GM23248 (cell line): ENCODE measurements around the gene IPO4. TPM values are rescaled to one million over a fixed set of nuclear protein-coding genes. Genes with fewer than 3 reads are reported as not detected.

ENCODE experiments used
- DNase-seq: peaks from one replicate; pipeline ENCODE4 v3.0.0-alpha.2; 2015
- H2AFZ ChIP-seq: fragments of 200-600 bp; sonication (generic); 2 replicates; pipeline ENCODE4 v1.6.1; 2016; ENCODE audit warnings: antibody characterized with exemption
- H3F3A ChIP-seq: fragments of 200-600 bp; sonication (generic); 2 replicates; pipeline ENCODE4 v1.6.1; 2016; ENCODE audit warnings: mild to moderate bottlenecking, antibody characterized with exemption, mixed run types; ENCODE audit not compliant: insufficient read depth
- H3K27ac ChIP-seq: fragments of 200-600 bp; sonication (generic); 2 replicates; pipeline ENCODE4 v1.5.1; 2016; ENCODE audit warnings: mild to moderate bottlenecking
- H3K27me3 ChIP-seq: fragments of 200-600 bp; sonication (generic); replicated peaks from 2 replicates; pipeline ENCODE4 v1.6.1; 2016; ENCODE audit warnings: mild to moderate bottlenecking; ENCODE audit not compliant: insufficient read depth
- H3K36me3 ChIP-seq: fragments of 200-600 bp; sonication (generic); 2 replicates; pipeline ENCODE4 v1.6.1; 2016; ENCODE audit warnings: low read depth, mild to moderate bottlenecking
- H3K4me1 ChIP-seq: fragments of 200-600 bp; sonication (generic); 2 replicates; pipeline ENCODE4 v1.6.1; 2016; ENCODE audit warnings: mild to moderate bottlenecking; ENCODE audit not compliant: insufficient read depth
- H3K4me2 ChIP-seq: fragments of 200-600 bp; sonication (generic); one replicate; pipeline ENCODE4 v1.6.1; 2016; ENCODE audit warnings: mild to moderate bottlenecking; ENCODE audit not compliant: unreplicated experiment
- H3K4me3 ChIP-seq: fragments of 200-600 bp; sonication (generic); 2 replicates; pipeline ENCODE4 v1.5.1; 2016; ENCODE audit warnings: mild to moderate bottlenecking
- H3K79me2 ChIP-seq: fragments of 200-600 bp; sonication (generic); 2 replicates; pipeline ENCODE4 v1.6.1; 2016; ENCODE audit warnings: mild to moderate bottlenecking; ENCODE audit not compliant: insufficient read depth
- H3K9ac ChIP-seq: fragments of 200-600 bp; sonication (generic); 2 replicates; pipeline ENCODE4 v1.6.1; 2016; ENCODE audit warnings: mild to moderate bottlenecking
- H3K9me2 ChIP-seq: fragments of 200-600 bp; sonication (generic); 2 replicates; pipeline ENCODE4 v1.6.1; 2016; ENCODE audit warnings: mixed run types, mild to moderate bottlenecking, moderate library complexity; ENCODE audit not compliant: insufficient read depth
- H3K9me3 ChIP-seq: fragments of 200-600 bp; sonication (generic); one replicate; pipeline ENCODE4 v1.6.1; 2017; ENCODE audit warnings: low read depth
- H4K20me1 ChIP-seq: fragments of 200-600 bp; sonication (generic); 2 replicates; pipeline ENCODE4 v1.6.0; 2016; ENCODE audit not compliant: insufficient read depth
- EZH2 ChIP-seq: fragments of 200-600 bp; sonication (generic); IDR thresholded peaks from 2 replicates; pipeline ENCODE4 v1.6.1; 2018; ENCODE audit warnings: antibody characterized with exemption, mild to moderate bottlenecking; ENCODE audit not compliant: insufficient read depth, poor library complexity, severe bottlenecking
- EZH2phosphoT487 ChIP-seq: fragments of 200-600 bp; sonication (generic); IDR thresholded peaks from 2 replicates; pipeline ENCODE4 v1.6.1; 2018; ENCODE audit warnings: antibody characterized with exemption, moderate library complexity, mild to moderate bottlenecking, low read depth; ENCODE audit not compliant: insufficient read depth
- WGBS, 2 experiments: methylation state at CpG; one replicate each; pipeline ENCODE4 v1.1.6; 2015 to 2017; ENCODE audit warnings: low lambda C conversion rate in 2 of 2, low coverage in 1 of 2; ENCODE audit errors: missing lambda C conversion rate in 2 of 2; 5-methylcytosine and 5-hydroxymethylcytosine counted together
- in situ Hi-C: fragments of 300-500 bp; cut with MboI; formaldehyde crosslinking; loops from 2 replicates; pipeline ENCODE4 v1.15.0; 2020
- polyA plus RNA-seq: library from polyadenylated mRNA; unstranded; fragments of >200 nt; fragmentation: Nextera tagmentation; extraction: Ambion mirVana; gene quantifications from 2 replicates; pipeline ENCODE4 v1.2.1, GENCODE V29; 2016
- total RNA-seq: library from RNA; depleted of rRNA; stranded (reverse); fragments of >200 nt; shearing (Covaris generic); gene quantifications from 2 replicates; pipeline ENCODE4 v1.2.3, GENCODE V29; 2014

Gene IPO4
- total and polyA plus RNA-seq, 2 experiments from 2014 or later: 33.6 to 58.3 TPM

- peaks cover 32% of the 10 kb centered on the region for H3K79me2 ChIP-seq
- H3K4me3 ChIP-seq: no peak overlapping the region
- H3F3A ChIP-seq: peaks cover 12% of the 10 kb centered on the region
- TF ChIP-seq EZH2phosphoT487 (no peak), EZH2 (no peak)
- no peaks in the 10 kb centered on the region for H3K27me3 ChIP-seq
- in situ Hi-C loops: no loop called here
- peak overlapping the region; percentile 91 for H3K4me2 ChIP-seq
- H3K27ac ChIP-seq: no peak overlapping the region
- no peaks in the 10 kb centered on the region for H3K9me3 ChIP-seq
- no peak for DNase-seq
- 91 to 92% methylated on average over 10 of the region's 10 CpGs for WGBS, 2 experiments
- no peak overlapping the region for H3K9ac ChIP-seq
- no peaks in the 10 kb centered on the region for H3K9me2 ChIP-seq
- H4K20me1 ChIP-seq: no peaks in the 10 kb centered on the region
- H3K4me1 ChIP-seq: peaks cover 13% of the 10 kb centered on the region
- H2AFZ ChIP-seq: no peak overlapping the region
- no peaks in the 10 kb centered on the region for H3K36me3 ChIP-seq
These were observed 1.6 kb downstream of the IPO4 start for GRCh38 chr14:24186831-24187538.

GRCh38 chr14:24185741-24186140, 2.9 kb downstream of the IPO4 start:
- in situ Hi-C loops: no loop called here
- H3K36me3 ChIP-seq: peaks cover 6% of the 10 kb centered on the region; the same call in 1 of the 2 replicates
- TF ChIP-seq EZH2phosphoT487: no peak
- no peak for TF ChIP-seq EZH2

GRCh38 chr14:24185026-24185425, 3.6 kb downstream of the IPO4 start:
- no peaks in the 10 kb centered on the region for H3K27me3 ChIP-seq
- no peaks in the 10 kb centered on the region for H3K9me3 ChIP-seq
- H3K9ac ChIP-seq: no peak overlapping the region
- H2AFZ ChIP-seq: no peak overlapping the region
- peaks cover 9% of the 10 kb centered on the region; the same call in 1 of the 2 replicates for H3K36me3 ChIP-seq
- 85 to 86% methylated on average over 7 of the region's 7 CpGs for WGBS, 2 experiments
- no peak overlapping the region for H3K4me3 ChIP-seq
- peaks cover 23% of the 10 kb centered on the region for H3K79me2 ChIP-seq
- H3F3A ChIP-seq: peaks cover 24% of the 10 kb centered on the region
- H3K27ac ChIP-seq: no peak overlapping the region
- peaks cover 18% of the 10 kb centered on the region for H3K4me1 ChIP-seq
- H3K9me2 ChIP-seq: no peaks in the 10 kb centered on the region
- TF ChIP-seq EZH2 (no peak), EZH2phosphoT487 (no peak)
- no peak overlapping the region for H3K4me2 ChIP-seq
- no peak for DNase-seq
- in situ Hi-C loops: no loop called here
- H4K20me1 ChIP-seq: no peaks in the 10 kb centered on the region

More at GRCh38 chr14:24185741-24186140, 2.9 kb downstream of the IPO4 start:
- Histone ChIP-seq H3K79me2 (peaks cover 23% of the 10 kb centered on the region), H4K20me1 (no peaks in the 10 kb centered on the region), H2AFZ (no peak overlapping the region), H3K4me3 (no peak overlapping the region), H3K9ac (no peak overlapping the region), H3K27ac (no peak overlapping the region), H3F3A (peaks cover 17% of the 10 kb centered on the region), H3K9me2 (no peaks in the 10 kb centered on the region), H3K9me3 (no peaks in the 10 kb centered on the region), H3K4me1 (peaks cover 13% of the 10 kb centered on the region), H3K27me3 (no peaks in the 10 kb centered on the region), H3K4me2 (no peak overlapping the region)
- 86% methylated on average over 11 of the region's 11 CpGs for WGBS, 2 experiments
- no peak for DNase-seq

GRCh38 chr14:24184104-24184970, 4.3 kb downstream of the IPO4 start:
- H3K4me2 ChIP-seq: no peak overlapping the region

More at GRCh38 chr14:24184104-24184970, 4.3 kb downstream of the IPO4 start:
- Histone ChIP-seq H3K79me2 (peaks cover 23% of the 10 kb centered on the region), H3K36me3 (peaks cover 12% of the 10 kb centered on the region; the same call in 1 of the 2 replicates), H3K9ac (no peak overlapping the region), H3K4me3 (no peak overlapping the region), H3K27ac (no peak overlapping the region), H3K27me3 (no peaks in the 10 kb centered on the region), H4K20me1 (no peaks in the 10 kb centered on the region), H3K9me3 (no peaks in the 10 kb centered on the region), H3F3A (peaks cover 24% of the 10 kb centered on the region), H3K9me2 (no peaks in the 10 kb centered on the region), H2AFZ (no peak overlapping the region), H3K4me1 (peaks cover 22% of the 10 kb centered on the region)
- TF ChIP-seq EZH2phosphoT487: no peak
- no peak for TF ChIP-seq EZH2
- in situ Hi-C loops: no loop called here
- DNase-seq: no peak
- WGBS, 2 experiments: 82 to 86% methylated on average over 12 to 19 of the region's 19 CpGs
